WTC11 (cell line): ENCODE results near the gene KRTAP26-1.

Experiments
- JAZF1 ChIP-seq: fragments of 250-450 bp; sonication (Bioruptor Pico); IDR thresholded peaks from 2 replicates; pipeline ENCODE4 v1.9.0; 2021; ENCODE audit warnings: moderate library complexity, mild to moderate bottlenecking, inconsistent platforms
- JUN ChIP-seq: sonication (generic); formaldehyde crosslinking; IDR thresholded peaks from 2 replicates; pipeline ENCODE4 v1.8.0; 2023; ENCODE audit warnings: mild to moderate bottlenecking, missing genetic modification reagents
- MYBL2 ChIP-seq: sonication (generic); formaldehyde crosslinking; IDR thresholded peaks from 2 replicates; pipeline ENCODE4 v1.8.1; 2023; ENCODE audit warnings: mild to moderate bottlenecking, moderate library complexity, missing genetic modification reagents
- NFATC4 ChIP-seq: fragments of 250-450 bp; sonication (Bioruptor Pico); IDR thresholded peaks from 2 replicates; pipeline ENCODE4 v1.9.0; 2021; ENCODE audit warnings: mild to moderate bottlenecking
- SP1 ChIP-seq: sonication (generic); formaldehyde crosslinking; conservative IDR thresholded peaks from 2 replicates; pipeline ENCODE4 v1.8.1; 2022; ENCODE audit warnings: missing genetic modification reagents
- TP53 ChIP-seq: sonication (generic); formaldehyde crosslinking; IDR thresholded peaks from 2 replicates; pipeline ENCODE4 v1.8.1; 2023; ENCODE audit warnings: mild to moderate bottlenecking, missing genetic modification reagents
- TF ChIP-seq, protein P1 (sequence below): sonication (generic); formaldehyde crosslinking; conservative IDR thresholded peaks from 2 replicates; pipeline ENCODE4 v1.8.1; 2022; ENCODE audit warnings: mild to moderate bottlenecking, missing genetic modification reagents
- TF ChIP-seq, protein P2 (sequence below): sonication (generic); formaldehyde crosslinking; IDR thresholded peaks from 2 replicates; pipeline ENCODE4 v1.8.1; 2022; ENCODE audit warnings: missing genetic modification reagents, borderline replicate concordance
- TF ChIP-seq, protein P3 (sequence below): sonication (generic); formaldehyde crosslinking; IDR thresholded peaks from 2 replicates; pipeline ENCODE4 v1.8.1; 2023; ENCODE audit warnings: mild to moderate bottlenecking, missing genetic modification reagents, moderate library complexity
- TF ChIP-seq, protein P4 (sequence below): sonication (generic); formaldehyde crosslinking; IDR thresholded peaks from 2 replicates; pipeline ENCODE4 v1.8.1; 2022; ENCODE audit warnings: mild to moderate bottlenecking, moderate library complexity, missing genetic modification reagents
- TF ChIP-seq, protein P5 (sequence below): sonication (generic); formaldehyde crosslinking; IDR thresholded peaks from 2 replicates; pipeline ENCODE4 v1.8.0; 2022; ENCODE audit warnings: mild to moderate bottlenecking, missing genetic modification reagents
- TF ChIP-seq, protein P6 (sequence below): fragments of 250-450 bp; sonication (Bioruptor Pico); IDR thresholded peaks from 2 replicates; pipeline ENCODE4 v2.1.2; 2022; ENCODE audit warnings: mild to moderate bottlenecking, moderate library complexity
- TF ChIP-seq, protein P7 (sequence below): sonication (generic); formaldehyde crosslinking; IDR thresholded peaks from 2 replicates; pipeline ENCODE4 v1.8.1; 2022; ENCODE audit warnings: low read depth, missing genetic modification reagents, borderline replicate concordance
- TF ChIP-seq, protein P8 (sequence below): fragments of 200-600 bp; IDR thresholded peaks from 2 replicates; pipeline ENCODE4 v1.8.0; 2022; ENCODE audit warnings: antibody characterized with exemption

DNA sequence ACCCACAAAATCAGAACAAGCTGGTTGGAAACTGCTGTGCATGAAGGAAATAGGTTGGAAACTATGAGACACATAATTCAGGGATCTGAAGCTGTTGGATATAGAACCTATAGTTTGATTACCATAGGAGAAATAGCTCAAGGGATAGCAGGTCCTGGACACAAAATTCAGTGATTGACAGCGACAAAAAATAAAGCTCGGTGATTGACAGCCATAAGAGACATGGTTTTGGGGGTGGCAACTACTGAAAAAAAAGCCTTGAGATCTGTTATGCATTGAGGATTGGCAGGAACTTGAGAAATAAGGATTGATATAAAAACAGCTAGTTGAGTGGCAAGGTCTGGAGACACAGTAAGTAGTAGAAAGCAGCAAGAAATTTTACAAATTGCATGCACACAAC lies 30.9 kb downstream of the KRTAP26-1 start, which contains the start of gene KRTAP25-1:
- no peak for TF ChIP-seq JUN (CRISPR knock-in tag)
- TF ChIP-seq, protein P1, sequence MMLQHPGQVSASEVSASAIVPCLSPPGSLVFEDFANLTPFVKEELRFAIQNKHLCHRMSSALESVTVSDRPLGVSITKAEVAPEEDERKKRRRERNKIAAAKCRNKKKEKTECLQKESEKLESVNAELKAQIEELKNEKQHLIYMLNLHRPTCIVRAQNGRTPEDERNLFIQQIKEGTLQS (CRISPR knock-in tag), result no peak
- no peak for TF ChIP-seq SP1 (CRISPR knock-in tag)
- TF ChIP-seq, protein P2, sequence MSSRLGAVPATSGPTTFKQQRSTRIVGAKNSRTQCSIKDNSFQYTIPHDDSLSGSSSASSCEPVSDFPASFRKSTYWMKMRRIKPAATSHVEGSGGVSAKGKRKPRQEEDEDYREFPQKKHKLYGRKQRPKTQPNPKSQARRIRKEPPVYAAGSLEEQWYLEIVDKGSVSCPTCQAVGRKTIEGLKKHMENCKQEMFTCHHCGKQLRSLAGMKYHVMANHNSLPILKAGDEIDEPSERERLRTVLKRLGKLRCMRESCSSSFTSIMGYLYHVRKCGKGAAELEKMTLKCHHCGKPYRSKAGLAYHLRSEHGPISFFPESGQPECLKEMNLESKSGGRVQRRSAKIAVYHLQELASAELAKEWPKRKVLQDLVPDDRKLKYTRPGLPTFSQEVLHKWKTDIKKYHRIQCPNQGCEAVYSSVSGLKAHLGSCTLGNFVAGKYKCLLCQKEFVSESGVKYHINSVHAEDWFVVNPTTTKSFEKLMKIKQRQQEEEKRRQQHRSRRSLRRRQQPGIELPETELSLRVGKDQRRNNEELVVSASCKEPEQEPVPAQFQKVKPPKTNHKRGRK (CRISPR knock-in tag), result no peak
- no peak for TF ChIP-seq NFATC4 (CRISPR knock-in tag)
- TF ChIP-seq, protein P3, sequence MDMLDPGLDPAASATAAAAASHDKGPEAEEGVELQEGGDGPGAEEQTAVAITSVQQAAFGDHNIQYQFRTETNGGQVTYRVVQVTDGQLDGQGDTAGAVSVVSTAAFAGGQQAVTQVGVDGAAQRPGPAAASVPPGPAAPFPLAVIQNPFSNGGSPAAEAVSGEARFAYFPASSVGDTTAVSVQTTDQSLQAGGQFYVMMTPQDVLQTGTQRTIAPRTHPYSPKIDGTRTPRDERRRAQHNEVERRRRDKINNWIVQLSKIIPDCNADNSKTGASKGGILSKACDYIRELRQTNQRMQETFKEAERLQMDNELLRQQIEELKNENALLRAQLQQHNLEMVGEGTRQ (CRISPR knock-in tag), result no peak
- no peak for TF ChIP-seq TP53 (CRISPR knock-in tag)
- TF ChIP-seq, protein P4, sequence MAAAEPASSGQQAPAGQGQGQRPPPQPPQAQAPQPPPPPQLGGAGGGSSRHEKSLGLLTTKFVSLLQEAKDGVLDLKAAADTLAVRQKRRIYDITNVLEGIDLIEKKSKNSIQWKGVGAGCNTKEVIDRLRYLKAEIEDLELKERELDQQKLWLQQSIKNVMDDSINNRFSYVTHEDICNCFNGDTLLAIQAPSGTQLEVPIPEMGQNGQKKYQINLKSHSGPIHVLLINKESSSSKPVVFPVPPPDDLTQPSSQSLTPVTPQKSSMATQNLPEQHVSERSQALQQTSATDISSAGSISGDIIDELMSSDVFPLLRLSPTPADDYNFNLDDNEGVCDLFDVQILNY (CRISPR knock-in tag), result no peak
- TF ChIP-seq, protein P5, sequence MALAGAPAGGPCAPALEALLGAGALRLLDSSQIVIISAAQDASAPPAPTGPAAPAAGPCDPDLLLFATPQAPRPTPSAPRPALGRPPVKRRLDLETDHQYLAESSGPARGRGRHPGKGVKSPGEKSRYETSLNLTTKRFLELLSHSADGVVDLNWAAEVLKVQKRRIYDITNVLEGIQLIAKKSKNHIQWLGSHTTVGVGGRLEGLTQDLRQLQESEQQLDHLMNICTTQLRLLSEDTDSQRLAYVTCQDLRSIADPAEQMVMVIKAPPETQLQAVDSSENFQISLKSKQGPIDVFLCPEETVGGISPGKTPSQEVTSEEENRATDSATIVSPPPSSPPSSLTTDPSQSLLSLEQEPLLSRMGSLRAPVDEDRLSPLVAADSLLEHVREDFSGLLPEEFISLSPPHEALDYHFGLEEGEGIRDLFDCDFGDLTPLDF (CRISPR knock-in tag), result no peak
- TF ChIP-seq MYBL2 (CRISPR knock-in tag), result no peak
- TF ChIP-seq, protein P6, sequence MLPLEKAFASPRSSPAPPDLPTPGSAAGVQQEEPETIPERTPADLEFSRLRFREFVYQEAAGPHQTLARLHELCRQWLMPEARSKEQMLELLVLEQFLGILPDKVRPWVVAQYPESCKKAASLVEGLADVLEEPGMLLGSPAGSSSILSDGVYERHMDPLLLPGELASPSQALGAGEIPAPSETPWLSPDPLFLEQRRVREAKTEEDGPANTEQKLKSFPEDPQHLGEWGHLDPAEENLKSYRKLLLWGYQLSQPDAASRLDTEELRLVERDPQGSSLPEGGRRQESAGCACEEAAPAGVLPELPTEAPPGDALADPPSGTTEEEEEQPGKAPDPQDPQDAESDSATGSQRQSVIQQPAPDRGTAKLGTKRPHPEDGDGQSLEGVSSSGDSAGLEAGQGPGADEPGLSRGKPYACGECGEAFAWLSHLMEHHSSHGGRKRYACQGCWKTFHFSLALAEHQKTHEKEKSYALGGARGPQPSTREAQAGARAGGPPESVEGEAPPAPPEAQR (CRISPR knock-in tag), result no peak
- TF ChIP-seq, protein P7, sequence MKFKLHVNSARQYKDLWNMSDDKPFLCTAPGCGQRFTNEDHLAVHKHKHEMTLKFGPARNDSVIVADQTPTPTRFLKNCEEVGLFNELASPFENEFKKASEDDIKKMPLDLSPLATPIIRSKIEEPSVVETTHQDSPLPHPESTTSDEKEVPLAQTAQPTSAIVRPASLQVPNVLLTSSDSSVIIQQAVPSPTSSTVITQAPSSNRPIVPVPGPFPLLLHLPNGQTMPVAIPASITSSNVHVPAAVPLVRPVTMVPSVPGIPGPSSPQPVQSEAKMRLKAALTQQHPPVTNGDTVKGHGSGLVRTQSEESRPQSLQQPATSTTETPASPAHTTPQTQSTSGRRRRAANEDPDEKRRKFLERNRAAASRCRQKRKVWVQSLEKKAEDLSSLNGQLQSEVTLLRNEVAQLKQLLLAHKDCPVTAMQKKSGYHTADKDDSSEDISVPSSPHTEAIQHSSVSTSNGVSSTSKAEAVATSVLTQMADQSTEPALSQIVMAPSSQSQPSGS (CRISPR knock-in tag), result no peak
- TF ChIP-seq JAZF1 (CRISPR knock-in tag), result no peak
- TF ChIP-seq, protein P8, sequence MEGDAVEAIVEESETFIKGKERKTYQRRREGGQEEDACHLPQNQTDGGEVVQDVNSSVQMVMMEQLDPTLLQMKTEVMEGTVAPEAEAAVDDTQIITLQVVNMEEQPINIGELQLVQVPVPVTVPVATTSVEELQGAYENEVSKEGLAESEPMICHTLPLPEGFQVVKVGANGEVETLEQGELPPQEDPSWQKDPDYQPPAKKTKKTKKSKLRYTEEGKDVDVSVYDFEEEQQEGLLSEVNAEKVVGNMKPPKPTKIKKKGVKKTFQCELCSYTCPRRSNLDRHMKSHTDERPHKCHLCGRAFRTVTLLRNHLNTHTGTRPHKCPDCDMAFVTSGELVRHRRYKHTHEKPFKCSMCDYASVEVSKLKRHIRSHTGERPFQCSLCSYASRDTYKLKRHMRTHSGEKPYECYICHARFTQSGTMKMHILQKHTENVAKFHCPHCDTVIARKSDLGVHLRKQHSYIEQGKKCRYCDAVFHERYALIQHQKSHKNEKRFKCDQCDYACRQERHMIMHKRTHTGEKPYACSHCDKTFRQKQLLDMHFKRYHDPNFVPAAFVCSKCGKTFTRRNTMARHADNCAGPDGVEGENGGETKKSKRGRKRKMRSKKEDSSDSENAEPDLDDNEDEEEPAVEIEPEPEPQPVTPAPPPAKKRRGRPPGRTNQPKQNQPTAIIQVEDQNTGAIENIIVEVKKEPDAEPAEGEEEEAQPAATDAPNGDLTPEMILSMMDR, result no peak
